Limb (tissue), 2 donors: ENCODE measurements around the gene TBCK.
"Not testable (repeated sequence)": the region's sequence is repeated elsewhere in the genome, so short reads cannot be mapped to it uniquely, and the experiment has no call there.

Source experiments
- DNase-seq, 2 donors: peaks; one replicate each; pipeline ENCODE4 v3.0.0-alpha.2; 2016; ENCODE audit errors: extremely low spot score in 2 of 2

TBCK gene

GRCh38 chr4:106321814-106322213 lies 5.8 kb upstream of the TBCK start:
- not testable (repeated sequence) for DNase-seq

- not testable (repeated sequence) for DNase-seq
Measured at GRCh38 chr4:106321168-106321567, 5.2 kb upstream of the TBCK start.

- DNase-seq: no peak
Measured at GRCh38 chr4:106320235-106320634, 4.2 kb upstream of the TBCK start.

GRCh38 chr4:106318511-106318910 lies 2.5 kb upstream of the TBCK start:
- DNase-seq: no peak

GRCh38 chr4:106317815-106318214 lies 1.8 kb upstream of the TBCK start:
- no peak for DNase-seq

DNA sequence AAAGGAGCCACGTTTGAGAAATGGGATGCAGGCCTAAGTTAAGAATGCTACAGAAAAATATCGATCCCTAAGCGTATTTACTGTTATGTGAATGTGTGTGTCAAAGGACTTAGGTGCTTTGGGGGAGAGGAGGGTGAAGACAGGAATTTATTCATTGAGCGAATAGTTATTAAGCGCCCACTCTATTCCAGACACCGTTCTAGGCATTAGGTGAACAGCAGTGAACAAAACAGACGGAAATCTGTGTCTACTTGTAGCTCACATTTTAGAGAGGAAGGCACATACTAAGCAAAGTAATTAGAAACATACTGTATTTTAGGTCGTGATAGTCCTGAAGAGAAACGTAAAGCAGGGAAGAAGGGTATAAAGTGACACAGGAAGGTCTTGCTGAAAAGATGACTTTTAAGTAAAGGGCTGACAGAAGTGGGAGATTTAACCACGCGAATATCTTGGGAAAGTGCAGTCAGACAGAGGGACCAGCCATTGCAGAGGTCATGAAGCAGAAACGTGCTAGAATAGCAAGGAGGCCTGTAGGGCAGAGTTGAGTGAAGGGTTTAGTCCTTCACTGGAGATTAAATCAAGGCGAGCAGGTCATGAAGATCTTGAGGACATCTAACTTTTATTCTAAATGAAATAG lies 882 bp upstream of the TBCK start:
- no peak for DNase-seq

GRCh38 chr4:106315476-106315967 lies 487 bp downstream of the TBCK start:
- no peak for DNase-seq

DNA sequence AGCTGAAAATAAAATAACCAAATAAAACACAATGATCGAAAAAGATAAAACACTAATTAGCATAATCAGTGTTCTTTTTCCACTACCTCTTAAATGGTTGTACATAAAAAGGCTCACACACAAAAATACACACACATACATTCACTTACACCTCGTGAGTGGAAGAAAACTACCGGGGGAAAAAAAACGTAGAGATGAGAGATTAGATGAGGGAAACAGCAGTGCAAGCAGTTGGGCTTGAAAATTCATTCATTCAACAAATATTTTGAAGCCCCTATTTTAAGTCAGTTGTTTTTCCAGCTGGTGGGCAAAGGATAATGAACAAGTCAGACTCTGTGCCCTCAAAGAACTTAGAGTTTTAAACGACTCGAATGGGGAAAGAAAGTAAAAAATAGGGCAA lies 1.0 kb downstream of the TBCK start:
- no peak for DNase-seq

- DNase-seq: no peak
Measured at GRCh38 chr4:106312997-106313522, 2.9 kb downstream of the TBCK start.

DNA sequence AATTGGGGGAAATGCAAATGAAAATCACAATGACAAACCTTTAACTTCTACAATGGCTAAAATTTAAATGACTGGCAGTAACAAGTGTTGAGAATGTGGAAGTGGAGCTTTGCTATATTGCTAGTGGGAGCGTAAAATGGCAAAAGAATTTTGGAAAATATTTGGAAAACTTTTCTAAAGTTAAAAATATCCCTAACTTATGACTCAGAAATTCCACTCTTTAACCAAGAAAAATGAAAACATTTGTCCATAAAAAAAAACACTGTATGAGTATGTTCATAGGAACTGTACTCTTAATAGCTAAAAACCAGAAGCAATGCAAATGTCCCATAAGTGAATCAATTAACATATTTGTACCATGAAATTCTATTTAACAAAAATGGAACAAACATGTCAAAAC lies 3.6 kb downstream of the TBCK start:
- DNase-seq: no peak

DNA sequence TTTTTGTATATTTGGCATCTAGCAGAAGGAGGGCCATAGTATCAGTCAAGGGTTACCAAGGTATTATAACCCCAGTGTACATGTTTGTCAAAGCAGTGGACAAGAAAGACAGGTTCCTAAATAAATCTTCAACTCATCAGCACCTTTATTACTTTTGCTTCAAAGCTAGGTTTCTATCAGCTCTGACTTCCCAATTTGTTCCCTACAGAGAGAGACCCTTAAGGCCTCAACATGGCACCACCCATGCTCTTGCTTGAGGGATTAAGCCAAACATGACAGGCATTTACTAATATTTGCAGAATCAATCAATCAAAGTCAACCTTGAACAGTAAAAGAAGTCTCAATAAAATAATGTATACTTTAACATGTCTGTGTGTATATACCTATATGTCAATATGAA lies 9.4 kb downstream of the TBCK start:
- DNase-seq: no peak

DNA sequence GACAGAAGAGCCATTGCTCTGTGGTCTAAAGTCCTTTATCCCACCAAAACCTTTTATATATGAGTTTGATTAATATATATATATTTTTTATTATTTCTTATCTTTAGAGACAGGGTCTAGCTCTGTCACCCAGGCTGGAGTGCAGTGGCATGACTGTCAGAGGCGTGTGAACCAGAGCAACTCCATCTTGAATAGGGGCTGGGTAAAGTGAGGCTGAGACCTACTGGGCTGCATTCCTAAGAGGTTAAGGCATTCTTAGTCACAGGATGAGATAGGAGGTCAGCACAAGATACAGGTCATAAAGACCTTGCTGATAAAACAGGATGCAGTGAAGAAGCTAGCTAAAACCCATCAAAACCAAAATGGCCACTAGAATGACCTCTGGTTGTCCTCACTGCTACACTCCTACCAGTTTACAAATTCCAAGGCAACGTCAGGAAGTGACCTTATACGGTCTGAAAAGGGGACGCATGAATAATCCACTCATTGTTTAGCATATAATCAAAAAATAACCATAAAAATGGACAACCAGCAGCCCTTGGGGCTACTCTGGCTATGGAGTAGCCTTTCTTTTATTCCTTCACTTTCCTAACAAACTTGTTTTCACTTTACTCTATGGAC lies 10.5 kb downstream of the TBCK start:
- DNase-seq: no peak

DNA sequence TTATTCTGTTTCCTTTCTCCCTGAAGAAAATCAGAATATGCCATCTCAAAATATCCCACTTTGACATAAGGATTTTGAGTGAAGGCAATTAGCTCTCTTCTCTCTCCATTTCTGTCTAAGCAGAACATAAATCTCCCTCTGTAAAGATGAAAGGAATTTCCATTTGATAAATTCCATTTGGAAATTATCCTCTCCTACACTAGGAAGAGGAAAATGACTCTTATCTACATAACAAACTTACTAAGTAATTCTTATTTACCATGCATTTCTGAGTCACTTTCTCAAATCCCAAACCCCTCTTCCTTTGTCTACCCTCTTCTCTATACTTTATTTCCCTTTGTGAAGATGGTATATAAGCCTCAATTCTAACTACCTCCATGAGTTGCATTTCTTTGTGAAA lies 11.4 kb downstream of the TBCK start:
- no peak for DNase-seq

GRCh38 chr4:106303548-106304281 lies 12.3 kb downstream of the TBCK start:
- DNase-seq: no peak

- DNase-seq: no peak
Measured at GRCh38 chr4:106302062-106302438, 14.0 kb downstream of the TBCK start.

DNA sequence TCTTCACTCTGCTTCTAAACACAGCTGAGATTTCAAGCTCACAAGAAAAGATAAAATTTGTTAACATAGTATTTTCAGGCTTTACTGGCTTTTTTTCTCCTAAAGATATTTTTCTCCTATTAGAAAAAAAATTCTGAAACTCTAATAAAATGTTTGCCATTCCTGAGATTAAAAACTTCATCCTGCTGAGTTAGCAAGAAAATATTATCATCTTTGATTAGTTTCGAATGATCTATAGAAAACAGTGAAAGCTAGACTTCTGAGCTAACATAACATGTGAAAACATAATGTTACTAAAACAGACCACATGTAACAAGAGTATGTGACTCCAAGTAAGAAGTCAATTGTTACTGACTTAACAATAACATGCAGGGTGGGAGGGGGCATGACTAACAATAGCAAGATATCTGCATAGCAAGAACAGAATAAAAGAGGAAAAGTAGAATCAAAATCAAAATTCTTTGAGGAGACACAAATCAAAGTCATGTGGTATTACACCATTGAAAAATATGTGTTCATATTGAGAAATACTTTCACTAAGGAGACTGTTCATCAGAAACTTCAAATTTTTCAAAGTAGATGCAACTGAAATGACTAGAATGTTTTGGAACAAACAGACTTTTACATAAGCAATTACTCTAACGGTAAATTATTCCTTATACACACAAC lies 14.5 kb downstream of the TBCK start:
- no peak for DNase-seq

DNA sequence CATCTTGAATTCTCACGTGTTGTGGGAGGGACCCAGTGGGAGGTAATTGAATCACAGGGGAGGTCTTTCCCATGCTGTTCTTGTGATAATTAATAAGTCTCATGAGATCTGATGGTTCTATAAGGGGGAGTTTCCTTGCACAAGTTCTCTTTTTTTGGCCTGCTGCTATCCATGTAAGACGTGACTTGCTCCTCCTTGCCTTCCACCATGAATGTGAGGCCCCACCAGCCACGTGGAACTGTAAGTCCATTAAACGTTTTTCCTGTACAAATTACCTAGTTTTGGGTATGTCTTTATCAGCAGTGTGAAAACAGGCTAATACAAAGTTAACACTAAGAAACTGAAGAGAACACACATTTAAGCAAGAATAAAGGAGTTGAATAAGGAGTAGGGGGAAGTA lies 16.0 kb downstream of the TBCK start:
- DNase-seq: no peak

DNA sequence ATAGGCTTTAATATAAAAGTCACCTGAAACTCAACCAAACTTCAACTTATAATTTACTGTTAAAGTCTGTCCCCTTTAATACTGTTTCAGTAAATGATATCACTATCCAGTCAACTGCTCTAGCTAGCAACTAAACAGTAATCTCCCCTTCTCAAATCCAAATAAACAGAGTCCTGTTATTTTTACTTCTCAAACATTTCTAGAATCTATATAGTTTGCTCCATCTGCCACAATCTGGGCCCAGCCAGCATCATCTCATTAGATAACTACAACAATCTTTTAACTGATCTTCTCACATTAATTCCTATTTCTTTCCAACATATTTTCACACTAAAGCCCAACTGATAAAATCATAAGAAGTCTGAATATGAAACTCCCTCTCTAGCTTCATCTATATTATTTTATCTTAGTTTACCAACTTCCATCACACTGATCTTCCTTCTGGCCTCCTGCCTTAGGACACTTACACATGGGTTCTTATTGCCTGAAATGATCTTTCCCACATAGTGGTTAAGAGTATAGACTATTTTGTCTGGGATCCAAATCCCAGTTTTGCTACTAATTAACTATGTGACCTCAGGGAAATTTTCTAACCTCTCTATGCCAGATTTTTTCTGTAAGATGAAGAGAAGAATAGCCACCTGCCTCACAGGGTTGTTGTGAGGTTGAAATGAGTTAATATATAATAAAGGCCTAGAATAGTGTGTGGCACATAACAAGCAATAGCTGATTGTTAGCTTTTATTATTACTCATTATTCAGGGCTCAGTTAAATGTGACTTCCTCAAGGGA lies 18.6 kb downstream of the TBCK start:
- DNase-seq: no peak

DNA sequence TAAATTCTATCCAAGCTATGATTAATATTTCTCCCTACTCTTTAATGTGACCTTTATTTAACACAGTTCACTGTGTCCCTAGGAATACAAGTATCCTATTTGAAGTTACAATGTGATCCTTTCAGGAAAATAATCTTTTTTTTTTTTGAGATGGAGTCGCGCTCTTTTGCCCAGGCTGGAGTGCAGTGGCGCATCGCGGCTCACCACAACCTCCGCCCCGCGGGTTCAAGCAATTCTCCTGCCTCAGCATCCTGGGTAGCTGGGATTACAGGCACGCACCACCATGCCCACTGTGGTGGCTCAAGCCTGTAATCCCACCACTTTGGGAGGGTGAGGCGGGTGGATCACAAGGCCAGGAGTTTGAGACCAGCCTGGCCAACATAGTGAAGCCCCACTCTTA lies 21.9 kb downstream of the TBCK start:
- DNase-seq: no peak

DNA sequence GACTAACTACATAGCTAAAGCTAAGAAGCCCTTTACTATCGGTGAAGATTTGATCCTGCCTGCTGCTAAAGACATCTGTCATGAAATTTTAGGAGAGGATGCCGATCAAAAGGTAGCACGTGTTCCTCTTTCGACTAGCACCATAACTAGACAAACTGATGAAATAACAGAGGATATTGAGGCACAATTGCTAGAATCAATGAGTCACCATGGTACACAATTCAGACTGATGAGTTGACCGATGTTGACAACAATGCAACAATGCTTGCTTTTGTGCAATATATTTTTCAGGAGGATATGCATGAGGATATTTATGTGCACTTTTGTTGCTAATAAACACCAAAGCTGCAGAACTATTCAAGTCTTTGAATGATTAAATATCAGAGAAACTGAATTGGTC lies 24.3 kb downstream of the TBCK start:
- no peak for DNase-seq

DNA sequence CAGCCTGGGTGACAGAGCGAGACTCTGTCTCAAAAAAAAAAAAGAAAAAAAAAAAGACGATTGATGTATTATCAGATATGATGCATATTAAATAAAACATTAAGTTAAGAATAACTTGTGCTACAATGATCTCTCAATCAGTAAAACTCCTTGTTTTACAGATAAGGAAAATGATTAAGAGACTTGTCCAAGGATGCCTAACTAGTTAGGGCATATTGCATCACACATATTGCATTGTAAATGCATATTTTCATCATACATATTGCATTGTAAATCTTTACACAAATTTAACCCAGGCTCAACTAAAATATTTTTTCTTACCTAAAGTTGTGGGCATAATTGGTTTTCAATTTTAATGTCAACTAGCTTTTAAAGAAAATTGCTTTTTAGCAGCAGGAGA lies 26.3 kb downstream of the TBCK start:
- no peak for DNase-seq
